ENCODE measurements around the gene SFT2D1. TPM values are rescaled to one million over a fixed set of nuclear protein-coding genes. Genes with fewer than 3 reads are reported as not detected.
"Not testable (repeated sequence)": the region's sequence is repeated elsewhere in the genome, so short reads cannot be mapped to it uniquely, and the experiment has no call there.

The SFT2D1 gene
- total RNA-seq, 1 experiment from 2014 or later = 54.1 TPM

DNA sequence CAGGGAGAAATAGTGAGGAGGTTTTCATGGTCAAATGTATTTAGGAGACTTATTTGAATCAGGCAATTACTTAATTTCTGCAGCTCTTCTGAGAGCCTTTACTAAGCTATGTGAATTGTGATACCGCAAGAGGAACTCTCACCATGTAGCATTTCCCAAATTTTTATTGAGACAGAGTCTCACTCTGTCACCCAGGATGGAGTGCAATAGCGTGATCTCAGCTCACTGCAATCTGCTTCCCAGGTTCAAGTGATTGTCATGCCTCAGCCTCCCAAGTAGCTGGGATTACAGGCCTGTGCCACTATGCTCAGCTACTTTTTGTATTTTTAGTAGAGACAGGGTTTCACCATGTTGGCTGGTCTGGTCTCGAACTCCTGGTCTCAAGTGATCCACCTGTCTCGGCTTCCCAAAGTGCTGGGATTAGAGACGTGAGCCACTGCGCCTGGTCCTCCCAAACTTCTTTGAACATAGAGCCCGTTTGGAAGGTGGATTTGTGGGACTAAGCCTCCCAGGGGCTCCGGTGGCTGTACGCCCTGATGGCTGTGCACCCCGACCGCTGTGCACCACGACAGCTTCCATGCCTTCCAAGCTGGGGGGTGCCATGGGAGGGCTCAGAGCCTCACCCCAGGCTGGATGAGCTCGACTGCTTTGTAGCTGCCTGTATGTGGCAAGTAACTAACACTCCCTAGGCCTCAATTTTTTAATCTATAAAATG is 46.1 kb upstream of the SFT2D1 start:
- intact Hi-C loops (cut with micrococcal nuclease; ENCODE audit: unreplicated experiment) (no loop called here), in situ Hi-C loops (cut with HindIII; ENCODE audit: low pct_unique_long_range_greater_than_20kb, low sequenced_read_pairs) (no loop called here)
- Histone ChIP-seq H3K4me3 (ENCODE audit: low read depth in 2 of 2, low read length in 2 of 2) (no peak overlapping the region), H3K4me1 (ENCODE audit: control insufficient read depth, insufficient read depth, low read length) (no peaks in the 10 kb centered on the region), H3K27me3 (ENCODE audit: control insufficient read depth, insufficient read depth, low read length) (no peaks in the 10 kb centered on the region), H3K9me3 (ENCODE audit: control insufficient read depth, insufficient read depth, low read depth, low read length) (no peaks in the 10 kb centered on the region), H3K27ac (ENCODE audit: low read length) (no peak overlapping the region), H3K36me3 (ENCODE audit: control insufficient read depth, insufficient read depth, low read length) (no peaks in the 10 kb centered on the region)
- no TSS peak for BruUV-seq (replicated peaks)
- POLR2A ChIA-PET = no interaction called here
- no peak for TF ChIP-seq REST (IDR thresholded peaks at IDR 0.05; ENCODE audit: insufficient read depth in 1 of 2, low read depth in 2 of 2, low read length in 1 of 2)
- no peak for TF ChIP-seq POLR2AphosphoS5 (IDR thresholded peaks at IDR 0.05; ENCODE audit: low read depth, low read length)
- TF ChIP-seq, protein P1, sequence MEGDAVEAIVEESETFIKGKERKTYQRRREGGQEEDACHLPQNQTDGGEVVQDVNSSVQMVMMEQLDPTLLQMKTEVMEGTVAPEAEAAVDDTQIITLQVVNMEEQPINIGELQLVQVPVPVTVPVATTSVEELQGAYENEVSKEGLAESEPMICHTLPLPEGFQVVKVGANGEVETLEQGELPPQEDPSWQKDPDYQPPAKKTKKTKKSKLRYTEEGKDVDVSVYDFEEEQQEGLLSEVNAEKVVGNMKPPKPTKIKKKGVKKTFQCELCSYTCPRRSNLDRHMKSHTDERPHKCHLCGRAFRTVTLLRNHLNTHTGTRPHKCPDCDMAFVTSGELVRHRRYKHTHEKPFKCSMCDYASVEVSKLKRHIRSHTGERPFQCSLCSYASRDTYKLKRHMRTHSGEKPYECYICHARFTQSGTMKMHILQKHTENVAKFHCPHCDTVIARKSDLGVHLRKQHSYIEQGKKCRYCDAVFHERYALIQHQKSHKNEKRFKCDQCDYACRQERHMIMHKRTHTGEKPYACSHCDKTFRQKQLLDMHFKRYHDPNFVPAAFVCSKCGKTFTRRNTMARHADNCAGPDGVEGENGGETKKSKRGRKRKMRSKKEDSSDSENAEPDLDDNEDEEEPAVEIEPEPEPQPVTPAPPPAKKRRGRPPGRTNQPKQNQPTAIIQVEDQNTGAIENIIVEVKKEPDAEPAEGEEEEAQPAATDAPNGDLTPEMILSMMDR (IDR thresholded peaks at IDR 0.05) = no peak
- TF ChIP-seq SIN3A (IDR thresholded peaks at IDR 0.05; ENCODE audit: borderline replicate concordance, insufficient read depth, low read depth, low read length) = no peak
- TF ChIP-seq TCF7L2 (IDR thresholded peaks at IDR 0.05; ENCODE audit: low read depth, low read length) = no peak
- ATAC-seq (no peak), DNase-seq (ENCODE audit: low read depth, low spot score) (no peak)
- CTCF ChIA-PET = no interaction called here

- Histone ChIP-seq H3K9me3 (ENCODE audit: control insufficient read depth, insufficient read depth, low read depth, low read length) (no peaks in the 10 kb centered on the region), H3K27me3 (ENCODE audit: control insufficient read depth, insufficient read depth, low read length) (no peaks in the 10 kb centered on the region), H3K4me3 (ENCODE audit: low read depth in 2 of 2, low read length in 2 of 2) (no peak overlapping the region), H3K4me1 (ENCODE audit: control insufficient read depth, insufficient read depth, low read length) (no peaks in the 10 kb centered on the region), H3K36me3 (ENCODE audit: control insufficient read depth, insufficient read depth, low read length) (no peaks in the 10 kb centered on the region), H3K27ac (ENCODE audit: low read length) (no peak overlapping the region)
- no peak for ATAC-seq
- POLR2A ChIA-PET = no interaction called here
- TF ChIP-seq TCF7L2 (IDR thresholded peaks at IDR 0.05; ENCODE audit: low read depth, low read length) (no peak), REST (IDR thresholded peaks at IDR 0.05; ENCODE audit: insufficient read depth in 1 of 2, low read depth in 2 of 2, low read length in 1 of 2) (no peak)
- in situ Hi-C loops (cut with HindIII; ENCODE audit: low pct_unique_long_range_greater_than_20kb, low sequenced_read_pairs) = no loop called here
- intact Hi-C loops (cut with micrococcal nuclease; ENCODE audit: unreplicated experiment) = no loop called here
- CTCF ChIA-PET = no interaction called here
- no peak for DNase-seq (ENCODE audit: low read depth, low spot score)
- no TSS peak for BruUV-seq (replicated peaks)
These were observed 45.4 kb upstream of the SFT2D1 start for GRCh38 chr6:166387642-166388289.

- BruUV-seq (replicated peaks); in situ Hi-C loops (cut with HindIII; ENCODE audit: low pct_unique_long_range_greater_than_20kb, low sequenced_read_pairs); H3K4me3 ChIP-seq (ENCODE audit: low read depth in 2 of 2, low read length in 2 of 2); H3K4me1 ChIP-seq (ENCODE audit: control insufficient read depth, insufficient read depth, low read length); H3K27me3 ChIP-seq (ENCODE audit: control insufficient read depth, insufficient read depth, low read length); POLR2A ChIA-PET; intact Hi-C loops (cut with micrococcal nuclease; ENCODE audit: unreplicated experiment); ATAC-seq; H3K36me3 ChIP-seq (ENCODE audit: control insufficient read depth, insufficient read depth, low read length); H3K9me3 ChIP-seq (ENCODE audit: control insufficient read depth, insufficient read depth, low read depth, low read length); DNase-seq (ENCODE audit: low read depth, low spot score); H3K27ac ChIP-seq (ENCODE audit: low read length); CTCF ChIA-PET: not testable (repeated sequence)
These were observed 44.8 kb upstream of the SFT2D1 start for GRCh38 chr6:166387098-166387497.

All from Panc1 (cell line).